HG03097 (cell line): Measurements from ENCODE around the gene CDHR5.

Experiments
- ATAC-seq: cut with Tn5 transposase; IDR thresholded peaks from one replicate; pipeline ENCODE4 v1.9.1; 2021; ENCODE audit not compliant: unreplicated experiment, low FRiP score

The CDHR5 gene

DNA sequence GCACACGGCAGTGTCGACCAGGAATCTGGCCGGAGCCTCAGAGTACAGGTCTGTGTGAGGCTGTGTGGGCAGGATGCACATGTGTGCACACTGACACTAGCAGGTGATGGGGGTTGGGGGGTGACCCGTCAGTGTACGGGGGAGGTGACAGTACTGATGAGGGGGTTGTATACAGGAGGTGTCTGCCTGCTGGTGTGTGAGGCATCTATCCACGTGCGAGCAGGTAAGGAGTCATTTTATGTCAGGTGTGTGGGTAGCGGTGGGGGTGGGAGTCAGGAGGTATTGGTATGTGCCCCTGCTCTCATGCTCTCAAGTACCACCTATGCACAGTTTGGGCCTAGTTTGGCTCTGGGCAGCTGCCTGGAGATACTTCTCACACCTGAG is 53.0 kb downstream of the CDHR5 start:
- ATAC-seq = no peak

DNA sequence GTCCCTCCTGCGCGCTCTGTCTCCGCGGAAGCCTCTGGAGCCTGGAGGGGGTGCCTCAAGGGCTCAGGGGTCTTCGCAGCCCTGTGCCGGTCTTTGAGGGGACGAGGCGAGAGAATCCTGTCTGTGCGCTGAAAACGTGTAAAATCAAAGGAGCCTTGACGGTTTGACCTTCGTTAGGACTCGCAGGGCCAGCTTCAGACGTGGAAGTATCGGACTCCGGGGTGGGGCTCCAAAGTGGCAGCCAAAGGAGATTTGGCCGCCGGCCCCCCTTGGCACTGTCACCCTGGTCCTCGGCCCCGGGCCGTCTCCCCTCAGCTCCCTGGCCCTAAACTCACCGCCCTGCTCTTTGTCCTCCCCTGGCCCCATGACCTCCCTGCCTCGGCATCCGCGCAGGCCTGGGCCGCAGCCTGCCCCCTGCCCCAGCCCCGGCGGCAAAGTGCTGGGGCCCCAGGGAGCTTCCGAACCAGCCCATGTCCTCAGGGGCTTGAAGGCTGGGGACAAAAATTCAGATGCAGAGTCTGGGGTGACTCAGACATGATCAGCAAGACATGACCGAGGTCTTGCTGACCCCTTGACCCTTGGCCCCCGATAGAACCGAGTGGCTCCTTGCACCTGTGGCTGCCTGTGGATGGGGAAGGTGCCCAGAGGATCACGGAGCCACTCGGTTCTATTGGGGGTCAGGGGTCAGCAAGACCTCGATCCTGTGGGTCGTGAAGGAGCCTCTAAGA is 55.4 kb downstream of the CDHR5 start:
- ATAC-seq = no peak

DNA sequence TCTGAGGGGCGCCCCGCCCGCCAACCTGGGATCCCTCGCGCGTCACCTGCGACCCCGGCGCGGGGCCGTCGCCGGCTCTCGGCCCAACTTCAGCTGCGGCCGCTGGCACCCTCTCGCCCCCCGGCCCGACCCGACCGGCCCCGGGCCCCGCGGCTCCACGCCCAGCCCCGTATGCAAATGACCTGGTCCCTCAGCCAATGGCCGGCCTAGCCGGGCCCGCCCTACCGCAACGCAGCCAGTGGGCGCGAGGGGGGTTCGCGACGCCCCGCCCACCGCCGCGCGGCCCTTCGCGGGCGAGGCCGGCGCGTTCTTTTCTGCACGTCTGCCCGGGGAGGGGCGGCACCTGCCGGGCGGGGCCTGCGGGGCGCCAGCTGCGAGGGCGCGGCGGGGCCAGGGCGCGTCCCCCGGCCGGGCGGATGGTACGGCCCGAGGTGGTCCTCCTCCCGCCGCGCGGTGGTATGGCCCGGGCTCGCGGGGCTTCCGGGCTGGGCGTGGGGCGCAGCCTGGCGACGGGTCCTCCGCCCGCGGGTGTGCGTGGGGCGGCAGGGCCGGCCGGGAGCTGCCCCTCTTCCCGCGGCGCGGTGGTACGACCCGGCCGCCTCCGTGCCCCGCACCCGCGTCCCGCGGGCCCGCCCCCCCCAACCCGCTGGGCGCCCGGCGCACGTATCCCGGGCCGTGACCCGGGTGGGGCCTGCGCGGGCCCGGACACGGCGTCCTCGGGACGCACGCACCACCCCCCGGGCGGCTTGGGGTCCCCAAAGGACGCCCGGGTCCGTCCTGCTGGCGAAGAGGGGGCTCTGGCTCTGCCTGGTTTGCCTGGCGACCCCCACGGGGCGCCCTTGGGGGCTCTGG is 56.2 kb downstream of the CDHR5 start:
- ATAC-seq = peak; percentile 75

DNA sequence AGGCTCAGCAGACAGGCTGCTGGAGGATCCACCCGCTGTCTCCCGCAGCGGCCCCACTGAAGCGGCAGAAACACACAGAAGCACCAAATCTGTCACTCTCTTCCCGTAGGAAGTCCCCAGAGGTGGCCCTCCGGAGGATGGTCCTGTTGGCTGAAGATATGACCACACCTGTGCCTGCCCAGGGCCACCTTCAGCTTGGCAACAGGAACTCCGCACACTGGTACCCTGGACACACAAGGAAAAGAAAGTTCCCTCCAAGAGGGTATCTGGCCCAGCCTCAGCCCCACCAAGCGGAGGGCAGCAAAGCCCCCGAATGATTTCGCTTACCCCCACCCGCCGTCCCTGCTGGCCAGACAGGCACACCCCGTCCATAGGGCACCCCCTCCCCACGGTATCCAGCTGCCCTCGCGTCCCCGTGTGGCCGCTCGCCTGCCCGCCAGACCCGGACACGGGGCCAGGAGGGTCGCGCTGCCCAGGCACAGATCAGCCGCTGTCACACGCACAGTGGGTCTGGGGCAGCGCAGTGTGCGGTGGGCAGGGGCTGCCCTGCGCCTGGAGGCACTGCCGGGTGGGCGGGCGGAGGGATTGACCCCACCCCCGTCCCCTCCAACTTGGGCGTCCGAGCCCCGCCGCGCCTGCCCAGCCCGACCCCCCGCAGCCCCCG is 57.0 kb downstream of the CDHR5 start:
- ATAC-seq = no peak

DNA sequence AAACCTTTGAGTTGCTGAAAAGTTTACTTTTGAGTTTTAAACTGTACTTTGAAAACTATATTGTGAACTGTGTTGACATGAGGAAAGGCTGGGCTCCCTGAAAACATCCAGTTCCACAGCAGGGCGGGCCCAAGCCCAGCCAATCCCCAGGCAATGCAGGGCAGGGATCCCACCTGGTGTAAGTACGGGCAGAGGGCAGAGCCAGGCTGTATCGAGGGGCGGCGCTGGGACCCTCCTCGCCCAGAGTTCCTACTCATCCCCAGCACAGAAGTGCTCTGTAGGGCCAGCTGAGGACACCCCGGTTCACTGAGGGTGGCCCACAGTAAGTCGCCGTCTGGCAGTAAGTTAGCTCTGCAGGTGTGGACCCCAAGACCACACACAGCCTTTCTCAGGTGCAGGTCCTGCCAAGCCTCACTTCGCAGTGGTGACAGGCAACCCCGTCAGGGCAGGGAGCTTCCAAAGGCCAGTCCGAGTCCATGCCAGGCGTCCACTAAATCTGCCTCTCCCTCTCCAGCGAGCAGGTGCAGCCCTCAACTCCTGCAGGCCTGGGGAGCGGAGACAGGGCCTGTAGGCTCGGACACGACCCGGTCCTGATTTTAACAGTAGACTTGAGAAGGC is 57.6 kb downstream of the CDHR5 start:
- no peak for ATAC-seq
